Mesenchymal stem cell (in vitro differentiated cells and primary cell): ENCODE measurements around the gene CNOT6.

Experiments used
- DNase-seq: peaks from one replicate; pipeline ENCODE4 v3.0.0-alpha.2; 2013
- H2AFZ ChIP-seq: one replicate; pipeline ENCODE4 v1.6.1; 2013; ENCODE audit warnings: low read depth, mild to moderate bottlenecking, control low read depth, inconsistent platforms, low read length, moderate library complexity
- H2AK5ac ChIP-seq: 2 replicates; pipeline ENCODE4 v1.6.1; 2013; ENCODE audit warnings: low read length, moderate library complexity, mild to moderate bottlenecking, inconsistent platforms; ENCODE audit not compliant: severe bottlenecking
- H2BK120ac ChIP-seq: one replicate; pipeline ENCODE4 v1.6.1; 2013; ENCODE audit warnings: low read depth, mild to moderate bottlenecking, inconsistent platforms, low read length, moderate library complexity
- H2BK12ac ChIP-seq, 2 experiments: one replicate each; pipeline ENCODE4 v1.6.1; 2013; ENCODE audit warnings: inconsistent platforms in 2 of 2, low read length in 2 of 2, mild to moderate bottlenecking in 2 of 2, moderate library complexity in 2 of 2, control low read depth in 1 of 2
- H2BK15ac ChIP-seq: one replicate; pipeline ENCODE4 v1.6.1; 2013; ENCODE audit warnings: mild to moderate bottlenecking, low read depth, inconsistent platforms; ENCODE audit not compliant: poor library complexity, severe bottlenecking
- H2BK5ac ChIP-seq: 2 replicates; pipeline ENCODE4 v1.6.1; 2013; ENCODE audit warnings: low read depth, mild to moderate bottlenecking, low read length, control low read depth, inconsistent platforms; ENCODE audit not compliant: poor library complexity, severe bottlenecking
- H3K14ac ChIP-seq, 2 experiments: one replicate each; pipeline ENCODE4 v1.6.1; 2013; ENCODE audit warnings: inconsistent platforms in 2 of 2, low read length in 2 of 2, control low read depth in 1 of 2, mild to moderate bottlenecking in 1 of 2, moderate library complexity in 1 of 2
- H3K18ac ChIP-seq, 2 experiments: one replicate each; pipeline ENCODE4 v1.6.1; 2013; ENCODE audit warnings: inconsistent platforms in 2 of 2, low read length in 2 of 2, control low read depth in 1 of 2, low read depth in 1 of 2, mild to moderate bottlenecking in 1 of 2
- H3K23ac ChIP-seq, 2 experiments: one replicate each; pipeline ENCODE4 v1.6.1; 2013; ENCODE audit warnings: inconsistent platforms in 2 of 2, low read length in 2 of 2, mild to moderate bottlenecking in 2 of 2, moderate library complexity in 2 of 2, control low read depth in 1 of 2
- H3K27ac ChIP-seq: 2 replicates; pipeline ENCODE4 v1.5.1; 2013; ENCODE audit warnings: mild to moderate bottlenecking, moderate library complexity, low read length, control low read depth, inconsistent platforms; ENCODE audit not compliant: poor library complexity, severe bottlenecking
- H3K27me3 ChIP-seq, 2 experiments: 2 replicates each; pipeline versions ENCODE4 v1.6.1 to v1.7.0; 2013; ENCODE audit warnings: low read length in 2 of 2, mild to moderate bottlenecking in 2 of 2, moderate library complexity in 2 of 2, control low read depth in 1 of 2, inconsistent platforms in 1 of 2; ENCODE audit not compliant: control insufficient read depth in 1 of 2, insufficient read depth in 1 of 2
- H3K36me3 ChIP-seq, 2 experiments: 2 replicates each; pipeline versions ENCODE4 v1.6.1 to v1.7.0; 2013; ENCODE audit warnings: low read length in 2 of 2, control low read depth in 1 of 2, inconsistent platforms in 1 of 2, low read depth in 1 of 2, mild to moderate bottlenecking in 1 of 2; ENCODE audit not compliant: insufficient read depth in 2 of 2, control insufficient read depth in 1 of 2
- H3K4ac ChIP-seq, 2 experiments: one replicate each; pipeline ENCODE4 v1.6.1; 2013; ENCODE audit warnings: inconsistent platforms in 2 of 2, low read length in 2 of 2, mild to moderate bottlenecking in 2 of 2, moderate library complexity in 2 of 2, control low read depth in 1 of 2, low read depth in 1 of 2
- H3K4me1 ChIP-seq: 2 replicates; pipeline ENCODE4 v1.6.1; 2013; ENCODE audit warnings: low read depth, low read length, control low read depth; ENCODE audit not compliant: control insufficient read depth, insufficient read depth
- H3K4me2 ChIP-seq: 2 replicates; pipeline ENCODE4 v1.6.1; 2013; ENCODE audit warnings: low read length, mild to moderate bottlenecking, inconsistent platforms; ENCODE audit not compliant: poor library complexity, severe bottlenecking
- H3K4me3 ChIP-seq, 2 experiments: 2 replicates each; pipeline versions ENCODE4 v1.5.1 to v1.7.0; 2013; ENCODE audit warnings: low read length in 2 of 2, mild to moderate bottlenecking in 2 of 2, control low read depth in 1 of 2, low read depth in 1 of 2; ENCODE audit not compliant: insufficient read depth in 1 of 2
- H3K79me1 ChIP-seq: replicated peaks from 2 replicates; pipeline ENCODE4 v1.6.1; 2013; ENCODE audit warnings: mild to moderate bottlenecking, control low read depth, low read length, inconsistent platforms; ENCODE audit not compliant: poor library complexity, severe bottlenecking
- H3K9ac ChIP-seq: 2 replicates; pipeline ENCODE4 v1.7.0; 2013; ENCODE audit warnings: mild to moderate bottlenecking, low read length, moderate library complexity
- H3K9me3 ChIP-seq: 2 replicates; pipeline ENCODE4 v1.7.0; 2013; ENCODE audit warnings: mild to moderate bottlenecking, low read length; ENCODE audit not compliant: control insufficient read depth
- H4K8ac ChIP-seq: one replicate; pipeline ENCODE4 v1.6.1; 2013; ENCODE audit warnings: inconsistent platforms, mild to moderate bottlenecking, low read length, moderate library complexity
- H4K91ac ChIP-seq: one replicate; pipeline ENCODE4 v1.6.1; 2013; ENCODE audit warnings: mild to moderate bottlenecking, low read length, inconsistent platforms
- WGBS: methylation state at CpG from one replicate; pipeline ENCODE4 v1.1.7; 2013; ENCODE audit warnings: mixed read lengths; 5-methylcytosine and 5-hydroxymethylcytosine counted together

The CNOT6 gene

DNA sequence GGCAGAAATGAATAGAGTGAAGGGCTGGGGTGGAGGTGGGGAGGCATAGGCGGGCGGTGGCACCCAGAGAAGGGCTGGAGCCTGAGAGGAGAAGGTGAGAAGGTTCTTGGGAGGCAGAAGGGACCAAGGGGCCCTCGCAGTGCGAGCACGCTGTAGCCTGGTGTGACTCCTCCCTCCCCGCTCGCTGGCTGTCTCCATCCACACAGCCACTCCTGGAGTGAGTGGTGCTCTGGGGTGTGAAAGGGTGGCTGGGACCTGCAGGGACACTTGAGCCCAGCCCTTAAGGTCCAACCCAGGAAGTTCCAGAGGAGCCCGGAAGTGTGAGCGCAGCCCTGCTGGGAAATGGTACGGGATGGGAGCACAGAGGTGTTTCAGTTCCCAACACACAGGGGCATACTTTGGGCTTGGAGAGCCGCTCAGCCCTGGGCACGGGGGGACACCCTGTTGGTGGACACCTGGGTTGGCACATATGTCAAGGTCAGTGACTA is 106.4 kb downstream of the CNOT6 start:
- Histone ChIP-seq H3K14ac (no peak overlapping the region), H4K91ac (no peak overlapping the region), H2BK12ac (no peak overlapping the region), H4K8ac (no peak overlapping the region), H3K9me3 (no peaks in the 10 kb centered on the region), H3K4me2 (no peak overlapping the region), H2BK120ac (no peak overlapping the region), H3K23ac (no peak overlapping the region), H3K9ac (no peak overlapping the region), H2AK5ac (no peak overlapping the region), H3K4me3 (no peak overlapping the region), H3K27me3 (peaks cover 3 to 46% of the 10 kb centered on the region in 2 experiments), H2BK15ac (no peak overlapping the region), H3K18ac (no peak overlapping the region), H2BK5ac (no peak overlapping the region), H3K4ac (no peak overlapping the region), H3K36me3 (no peaks in the 10 kb centered on the region), H3K27ac (no peak overlapping the region), H2AFZ (no peak overlapping the region), H3K79me1 (no peaks in the 10 kb centered on the region), H3K4me1 (no peaks in the 10 kb centered on the region)
- WGBS, result 95% methylated on average over 11 of the region's 12 CpGs
- DNase-seq, result no peak

DNA sequence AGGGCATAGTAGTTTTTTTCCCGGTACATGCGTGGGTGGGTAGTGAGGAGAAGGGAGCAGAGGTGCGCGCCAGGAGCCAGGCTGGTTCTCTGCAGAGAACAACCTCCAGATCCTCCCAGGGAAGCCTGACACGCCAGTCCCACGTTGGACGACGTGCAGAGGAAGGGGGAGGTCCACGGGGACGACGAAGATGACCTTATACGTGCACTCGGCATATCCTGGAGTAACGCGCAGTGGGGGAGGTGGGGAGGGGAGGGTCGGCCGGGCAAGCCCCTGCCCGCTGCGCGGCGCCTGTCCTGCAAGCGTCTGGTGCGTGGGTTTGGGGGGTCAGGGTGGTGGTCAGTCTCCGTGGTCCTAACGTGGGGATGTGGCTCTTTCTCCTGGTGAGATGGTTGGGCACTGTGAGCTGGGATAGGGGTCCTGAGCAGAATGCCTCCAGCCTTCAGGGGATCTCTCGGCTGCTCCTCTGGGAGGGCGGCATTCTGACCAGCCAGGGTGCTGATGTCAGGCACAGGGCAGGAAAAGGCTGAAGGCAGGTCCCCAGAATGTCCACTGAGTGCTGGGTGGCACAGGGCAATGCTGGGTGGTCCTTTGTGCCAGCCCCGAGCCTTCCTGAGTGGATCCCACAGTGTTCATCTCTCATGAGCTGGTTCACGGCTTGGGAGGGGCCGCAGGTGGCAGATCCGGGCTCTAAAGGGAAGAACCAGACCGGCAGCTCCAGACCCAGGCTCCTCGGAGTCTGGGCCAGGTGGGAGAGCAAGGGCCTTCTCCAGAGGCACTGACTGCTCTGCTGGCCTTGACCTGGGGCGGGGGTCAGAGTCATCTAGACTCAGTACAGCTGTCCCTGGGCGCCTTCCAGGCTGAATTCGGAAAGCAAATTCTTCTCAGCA is 107.7 kb downstream of the CNOT6 start:
- no peak overlapping the region for H2AFZ ChIP-seq

DNA sequence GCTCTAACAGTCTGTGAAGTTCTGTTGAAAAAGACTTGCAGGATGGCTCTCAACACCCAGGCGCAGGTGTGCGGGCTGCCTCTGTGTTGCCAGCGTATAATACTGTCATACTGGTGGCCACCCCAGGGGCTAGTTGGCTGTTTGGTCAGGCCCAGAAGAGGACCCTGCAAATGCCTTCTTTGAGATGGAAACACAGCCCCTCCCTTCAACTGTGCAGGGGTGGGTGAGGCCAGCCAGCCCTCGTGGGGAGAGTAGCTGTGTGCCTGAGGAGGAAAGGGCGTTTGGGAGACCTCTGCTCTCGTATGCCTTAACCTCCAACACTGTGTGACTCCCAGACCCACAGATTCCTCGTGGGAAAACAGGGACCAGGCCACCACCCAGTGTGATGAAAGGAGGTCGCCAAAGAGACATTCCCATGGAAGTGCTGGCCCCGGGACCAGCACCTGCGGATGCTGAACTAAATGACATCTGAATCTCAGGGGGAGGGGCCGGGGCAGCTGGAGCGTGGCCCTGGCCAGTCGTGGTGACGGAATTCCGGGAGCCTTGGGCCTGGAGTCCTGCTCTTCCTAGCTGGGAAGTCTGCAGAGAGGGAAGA is 108.4 kb downstream of the CNOT6 start:
- Histone ChIP-seq H3K9me3 (no peaks in the 10 kb centered on the region), H3K4ac (no peak overlapping the region), H2BK12ac (no peak overlapping the region), H2BK120ac (no peak overlapping the region), H3K4me3 (no peak overlapping the region), H3K9ac (no peak overlapping the region), H4K91ac (no peak overlapping the region), H2BK5ac (no peak overlapping the region), H3K4me2 (no peak overlapping the region), H3K23ac (no peak overlapping the region), H3K18ac (no peak overlapping the region), H2AK5ac (no peak overlapping the region), H3K4me1 (no peaks in the 10 kb centered on the region), H2BK15ac (no peak overlapping the region), H3K14ac (no peak overlapping the region), H3K27me3 (peaks cover 3 to 40% of the 10 kb centered on the region in 2 experiments), H4K8ac (no peak overlapping the region), H3K79me1 (no peaks in the 10 kb centered on the region), H3K36me3 (no peaks in the 10 kb centered on the region), H3K27ac (no peak overlapping the region), H2AFZ (no peak overlapping the region)
- DNase-seq, result no peak
- 75% methylated on average over 15 of the region's 15 CpGs for WGBS

More for the DNA sequence above, 107.7 kb downstream of the CNOT6 start:
- Histone ChIP-seq H3K23ac (no peak overlapping the region), H2BK5ac (no peak overlapping the region), H3K4me1 (no peaks in the 10 kb centered on the region), H3K4me3 (no peak overlapping the region), H3K27ac (no peak overlapping the region), H2AK5ac (no peak overlapping the region), H3K9me3 (no peaks in the 10 kb centered on the region), H4K91ac (no peak overlapping the region), H3K9ac (no peak overlapping the region), H3K18ac (no peak overlapping the region), H2BK15ac (no peak overlapping the region), H3K4ac (no peak overlapping the region), H3K14ac (no peak overlapping the region), H4K8ac (no peak overlapping the region), H3K79me1 (no peaks in the 10 kb centered on the region), H3K36me3 (no peaks in the 10 kb centered on the region), H2BK12ac (no peak overlapping the region), H2BK120ac (no peak overlapping the region), H3K4me2 (no peak overlapping the region), H3K27me3 (peaks cover 3 to 45% of the 10 kb centered on the region in 2 experiments)
- 89% methylated on average over 36 of the region's 36 CpGs for WGBS
- DNase-seq, result no peak

DNA sequence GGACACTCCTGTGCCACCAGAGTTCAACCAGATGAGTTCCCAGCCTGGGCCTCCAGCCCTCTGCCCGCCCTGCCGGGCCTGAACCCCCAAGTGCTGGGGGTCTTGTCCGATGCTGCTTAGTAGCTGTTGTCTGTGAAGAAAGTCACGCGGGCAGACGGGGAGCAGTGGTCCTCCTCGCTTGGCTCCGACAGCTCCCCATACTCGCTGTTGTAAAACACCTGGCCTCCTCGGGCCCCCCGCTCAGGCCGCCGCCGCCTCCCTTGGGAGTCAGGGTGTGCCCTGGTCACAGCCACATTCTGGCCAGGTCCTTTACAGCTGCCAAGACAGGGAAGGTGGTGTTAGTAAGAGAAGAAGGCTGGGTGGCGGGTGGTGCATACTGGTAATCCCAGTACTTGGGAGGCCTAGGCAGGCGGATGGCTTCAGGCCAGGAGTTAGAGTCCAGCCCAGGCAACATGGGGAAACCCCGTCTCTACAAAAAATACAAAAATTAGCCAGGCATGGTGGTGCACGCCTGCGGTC is 109.0 kb downstream of the CNOT6 start:
- Histone ChIP-seq H3K4me3 (no peak overlapping the region), H2BK15ac (no peak overlapping the region), H3K9me3 (no peaks in the 10 kb centered on the region), H3K9ac (no peak overlapping the region), H3K36me3 (no peaks in the 10 kb centered on the region), H2AK5ac (no peak overlapping the region), H2BK12ac (no peak overlapping the region), H3K27ac (no peak overlapping the region), H3K14ac (no peak overlapping the region), H2AFZ (no peak overlapping the region), H4K91ac (no peak overlapping the region), H2BK120ac (no peak overlapping the region), H3K4ac (no peak overlapping the region), H3K18ac (no peak overlapping the region), H3K4me2 (no peak overlapping the region), H4K8ac (no peak overlapping the region), H3K27me3 (peaks cover 3 to 34% of the 10 kb centered on the region in 2 experiments), H3K79me1 (no peaks in the 10 kb centered on the region), H3K4me1 (no peaks in the 10 kb centered on the region), H3K23ac (no peak overlapping the region), H2BK5ac (no peak overlapping the region)
- DNase-seq, result no peak
- 94% methylated on average over 19 of the region's 19 CpGs for WGBS
